H1 (cell line): ENCODE results near the gene POLR2H. TPM values are rescaled to one million over a fixed set of nuclear protein-coding genes. Genes with fewer than 3 reads are reported as not detected.

Source experiments
- CTCF ChIA-PET: fragments of 300-600 bp; sonication (Branson Sonifier 250); formaldehyde crosslinking; loops from one replicate; lab custom pipeline; 2021; ENCODE audit not compliant: partially characterized antibody; lab: Charles Lee
- POLR2A ChIA-PET: fragments of 300-600 bp; sonication (Branson Sonifier 250); formaldehyde crosslinking; loops from one replicate; lab custom pipeline; 2021; ENCODE audit warnings: inconsistent platforms; ENCODE audit not compliant: partially characterized antibody; lab: Charles Lee
- DNase-seq, 2 experiments: peaks; one replicate each; pipeline versions ENCODE4 v3.0.0 to v3.0.0-alpha.2; 2010 to 2022; ENCODE audit warnings: low spot score in 2 of 2, low read depth in 1 of 2, mixed read lengths in 1 of 2
- FAIRE-seq: peaks from 2 replicates; lab custom pipeline; 2011; peaks lifted over from hg19 to GRCh38; lab: Jason Lieb, UNC
- H2AFZ ChIP-seq: 2 replicates; pipeline ENCODE4 v1.8.1; 2012; ENCODE audit warnings: low read length, inconsistent platforms
- H2AK5ac ChIP-seq: 2 replicates; pipeline ENCODE4 v1.6.1; 2013; ENCODE audit warnings: low read depth, low read length
- H2BK120ac ChIP-seq: replicated peaks from 2 replicates; pipeline ENCODE3; 2013; ENCODE audit warnings: low read depth, low read length, inconsistent platforms
- H2BK12ac ChIP-seq: 2 replicates; pipeline ENCODE4 v1.6.1; 2013; ENCODE audit warnings: low read depth, low read length
- H2BK15ac ChIP-seq: 2 replicates; pipeline ENCODE4 v1.6.1; 2013; ENCODE audit warnings: low read length
- H2BK20ac ChIP-seq: 2 replicates; pipeline ENCODE4 v1.6.1; 2013; ENCODE audit warnings: low read length
- H2BK5ac ChIP-seq: 2 replicates; pipeline ENCODE4 v1.6.1; 2013; ENCODE audit warnings: low read depth, low read length
- H3K14ac ChIP-seq: 2 replicates; pipeline ENCODE4 v1.6.1; 2013; ENCODE audit warnings: inconsistent platforms; ENCODE audit not compliant: insufficient read length
- H3K18ac ChIP-seq: 2 replicates; pipeline ENCODE4 v1.6.1; 2013; ENCODE audit warnings: low read length; ENCODE audit errors: extremely low read depth
- H3K23ac ChIP-seq: 2 replicates; pipeline ENCODE4 v1.6.1; 2013; ENCODE audit warnings: inconsistent platforms; ENCODE audit not compliant: insufficient read length
- H3K23me2 ChIP-seq: 2 replicates; pipeline ENCODE4 v1.6.1; 2013; ENCODE audit warnings: low read depth, low read length
- H3K27ac ChIP-seq: 2 replicates; pipeline ENCODE4 v1.6.1; 2011; ENCODE audit warnings: low read depth, low read length, inconsistent platforms
- H3K27me3 ChIP-seq, 4 experiments: replicated peaks in 1 of 4; 1 replicate in 1 of 4; 2 replicates in 3 of 4; pipeline versions ENCODE4 v1.6.1 to v1.8.1; 2011 to 2013; ENCODE audit warnings: low read length in 3 of 4, mild to moderate bottlenecking in 3 of 4, inconsistent platforms in 2 of 4, mixed read lengths in 2 of 4, moderate library complexity in 1 of 4; ENCODE audit not compliant: control insufficient read depth in 3 of 4, insufficient read depth in 3 of 4; ENCODE audit errors: extremely low read depth in 1 of 4
- H3K36me3 ChIP-seq, 4 experiments: 2 replicates each; pipeline versions ENCODE4 v1.6.1 to v1.8.1; 2011 to 2013; ENCODE audit warnings: mild to moderate bottlenecking in 4 of 4, low read length in 3 of 4, moderate library complexity in 2 of 4, control low read depth in 1 of 4, inconsistent platforms in 1 of 4; ENCODE audit not compliant: insufficient read depth in 4 of 4, control insufficient read depth in 2 of 4
- H3K4ac ChIP-seq: replicated peaks from 2 replicates; pipeline ENCODE3; 2013; ENCODE audit warnings: low read length, low read depth, mixed read lengths, inconsistent platforms; ENCODE audit not compliant: insufficient read length
- H3K4me1 ChIP-seq, 4 experiments: replicated peaks in 1 of 4; 1 replicate in 1 of 4; 2 replicates in 3 of 4; pipeline versions ENCODE4 v1.6.1 to v1.8.1; 2011 to 2013; ENCODE audit warnings: low read length in 3 of 4, inconsistent platforms in 2 of 4, mixed read lengths in 1 of 4; ENCODE audit not compliant: insufficient read depth in 4 of 4, control insufficient read depth in 3 of 4
- H3K4me2 ChIP-seq, 2 experiments: 2 replicates each; pipeline versions ENCODE4 v1.6.1 to v1.8.1; 2011 to 2013; ENCODE audit warnings: low read depth in 2 of 2, low read length in 2 of 2, control low read depth in 1 of 2, inconsistent platforms in 1 of 2, mild to moderate bottlenecking in 1 of 2; ENCODE audit not compliant: insufficient read depth in 1 of 2
- H3K4me3 ChIP-seq, 4 experiments: fragments of 200-600, 300-600 bp in 1 of 4; sonication (generic), shearing (Covaris generic), sonication (Bioruptor Twin) in 1 of 4; 2 replicates each; pipeline versions ENCODE4 v1.5.1 to v1.8.1; 2011 to 2016; ENCODE audit warnings: low read length in 4 of 4, low read depth in 3 of 4, control low read depth in 2 of 4, inconsistent platforms in 2 of 4, mild to moderate bottlenecking in 2 of 4, mixed read lengths in 1 of 4, moderate library complexity in 1 of 4; ENCODE audit not compliant: insufficient read depth in 2 of 4; ENCODE audit errors: extremely low read depth in 1 of 4
- H3K56ac ChIP-seq: replicated peaks from 2 replicates; pipeline ENCODE3; 2013; ENCODE audit warnings: low read depth, mild to moderate bottlenecking, mixed read lengths, low read length, inconsistent platforms; ENCODE audit not compliant: insufficient read length
- H3K79me1 ChIP-seq: 2 replicates; pipeline ENCODE4 v1.6.1; 2013; ENCODE audit warnings: low read depth, low read length, control low read depth
- H3K79me2 ChIP-seq, 2 experiments: 2 replicates each; pipeline versions ENCODE4 v1.6.1 to v1.8.1; 2012 to 2013; ENCODE audit warnings: low read length in 2 of 2, mild to moderate bottlenecking in 2 of 2, inconsistent platforms in 1 of 2; ENCODE audit not compliant: insufficient read depth in 2 of 2, control insufficient read depth in 1 of 2
- H3K9ac ChIP-seq, 4 experiments: replicated peaks in 1 of 4; 1 replicate in 1 of 4; 2 replicates in 3 of 4; pipeline versions ENCODE4 v1.6.1 to v1.8.1; 2011 to 2013; ENCODE audit warnings: low read depth in 3 of 4, low read length in 3 of 4, control low read depth in 2 of 4, mild to moderate bottlenecking in 2 of 4, moderate library complexity in 2 of 4, inconsistent platforms in 1 of 4; ENCODE audit errors: extremely low read depth in 1 of 4
- H3K9me3 ChIP-seq, 2 experiments: 2 replicates each; pipeline versions ENCODE4 v1.6.1 to v1.8.1; 2012 to 2013; ENCODE audit warnings: mild to moderate bottlenecking in 2 of 2, moderate library complexity in 2 of 2, control low read depth in 1 of 2, inconsistent platforms in 1 of 2, low read depth in 1 of 2, low read length in 1 of 2, mixed read lengths in 1 of 2; ENCODE audit not compliant: insufficient read depth in 2 of 2
- H4K20me1 ChIP-seq, 2 experiments: replicated peaks in 1 of 2; 2 replicates each; pipeline versions ENCODE3 to v1.8.1; 2011 to 2013; ENCODE audit warnings: inconsistent platforms in 2 of 2, low read length in 2 of 2, mild to moderate bottlenecking in 1 of 2; ENCODE audit not compliant: insufficient read depth in 2 of 2, control insufficient read depth in 1 of 2
- H4K5ac ChIP-seq: 2 replicates; pipeline ENCODE4 v1.6.1; 2013; ENCODE audit warnings: low read length, low read depth, mixed read lengths, inconsistent platforms; ENCODE audit not compliant: insufficient read length
- H4K8ac ChIP-seq: 2 replicates; pipeline ENCODE4 v1.8.0; 2013; ENCODE audit warnings: mild to moderate bottlenecking, moderate library complexity, low read length, inconsistent platforms; ENCODE audit not compliant: insufficient read depth; ENCODE audit errors: extremely low read depth
- H4K91ac ChIP-seq: replicated peaks from 2 replicates; pipeline ENCODE3; 2013; ENCODE audit warnings: low read length, mixed read lengths, inconsistent platforms; ENCODE audit not compliant: insufficient read length
- CTBP2 ChIP-seq: IDR thresholded peaks from 2 replicates; pipeline ENCODE4 v1.7.0; 2011; ENCODE audit warnings: borderline replicate concordance, mild to moderate bottlenecking, moderate library complexity, mixed read lengths, low read length; ENCODE audit not compliant: insufficient read depth, insufficient read length
- HDAC6 ChIP-seq: IDR thresholded peaks from one replicate; pipeline ENCODE4 v1.7.1; 2012; ENCODE audit warnings: low read depth, mild to moderate bottlenecking, inconsistent platforms, low read length, moderate library complexity
- NANOG ChIP-seq: IDR thresholded peaks from 2 replicates; pipeline ENCODE4 v1.6.1; 2011; ENCODE audit warnings: low read length, low read depth, mild to moderate bottlenecking, inconsistent platforms; ENCODE audit not compliant: insufficient read depth, poor library complexity, severe bottlenecking
- POLR2A ChIP-seq, 2 experiments: IDR thresholded peaks; 1 replicate in 1 of 2; 2 replicates in 1 of 2; pipeline ENCODE4 v1.6.1; 2011; ENCODE audit warnings: low read depth in 2 of 2, low read length in 2 of 2, mild to moderate bottlenecking in 2 of 2; ENCODE audit errors: control extremely low read depth in 1 of 2
- POLR2AphosphoS5 ChIP-seq: IDR thresholded peaks from 2 replicates; pipeline ENCODE4 v1.6.1; 2011; ENCODE audit warnings: low read depth, low read length
- SAP30 ChIP-seq: fragments of 300-600 bp; sonication (generic); IDR thresholded peaks from 2 replicates; pipeline ENCODE4 v1.7.1; 2012; ENCODE audit warnings: low read length, moderate library complexity, mild to moderate bottlenecking, inconsistent platforms; ENCODE audit not compliant: insufficient read depth, insufficient replicate concordance
- SIRT6 ChIP-seq: IDR thresholded peaks from one replicate; pipeline ENCODE4 v1.7.1; 2012; ENCODE audit warnings: low read length, inconsistent platforms
- SP1 ChIP-seq: IDR thresholded peaks from 2 replicates; pipeline ENCODE4 v1.6.1; 2011; ENCODE audit warnings: low read depth, low read length
- TAF1 ChIP-seq: IDR thresholded peaks from 2 replicates; pipeline ENCODE4 v1.6.1; 2011; ENCODE audit warnings: mild to moderate bottlenecking, low read depth, low read length
- TBP ChIP-seq: IDR thresholded peaks from 2 replicates; pipeline ENCODE4 v1.6.1; 2011; ENCODE audit warnings: low read depth, low read length, improper control_type of control experiment
- YY1 ChIP-seq: IDR thresholded peaks from 2 replicates; pipeline ENCODE4 v1.6.1; 2011; ENCODE audit warnings: low read depth, mild to moderate bottlenecking, low read length
- whole genome bisulfite sequencing, 2 experiments: shearing (Covaris generic) in 1 of 2; methylation state at CpG; one replicate each; pipeline versions ENCODE4 v1.1.6 to v1.1.7; 2013 to 2015; ENCODE audit warnings: low lambda C conversion rate in 2 of 2, mixed read lengths in 2 of 2, inconsistent platforms in 1 of 2, low coverage in 1 of 2, missing lambda C conversion rate in 1 of 2; ENCODE audit not compliant: insufficient replicate concordance in 2 of 2, insufficient coverage in 1 of 2, insufficient read length in 1 of 2; ENCODE audit errors: extremely low coverage in 1 of 2, missing lambda C conversion rate in 1 of 2; 5-methylcytosine and 5-hydroxymethylcytosine counted together
- polyA plus RNA-seq, 7 experiments: library from polyadenylated mRNA; depleted of rRNA in 3 of 7; stranded (reverse) in 5 of 7; unstranded in 2 of 7; fragments of >200 nt in 5 of 7; fragments of 200-250 nt in 2 of 7; gene quantifications; 1 replicate in 5 of 7; 2 replicates in 1 of 7; 4 replicates in 1 of 7; pipeline versions ENCODE4 v1.2.1 to v1.2.3, GENCODE V29; 2011 to 2013; ENCODE audit warnings: missing spikeins in 2 of 7, mixed read lengths in 2 of 7
- total RNA-seq: library from RNA; stranded (reverse); fragmentation: NEBNext Ultra II Directional; extraction: Animal tissue kit (Norgen Biotek cat#: 25700); gene quantifications from 2 replicates; pipeline ENCODE4 v1.2.1, GENCODE V29; 2021
- TF ChIP-seq, protein P1 (sequence below), 3 experiments: IDR thresholded peaks; 1 replicate in 2 of 3; 2 replicates in 1 of 3; pipeline versions ENCODE4 v1.5.1 to v1.6.1; 2011; ENCODE audit warnings: low read length in 3 of 3, mild to moderate bottlenecking in 3 of 3, inconsistent platforms in 2 of 3, low read depth in 1 of 3, moderate library complexity in 1 of 3; ENCODE audit not compliant: insufficient read depth in 1 of 3; ENCODE audit errors: control extremely low read depth in 1 of 3

The POLR2H gene
- total and polyA plus RNA-seq, 2 of the 8 experiments (the other 6 are each of a cell fraction or from before 2014, with no cell fraction given): 113 to 335 TPM

DNA sequence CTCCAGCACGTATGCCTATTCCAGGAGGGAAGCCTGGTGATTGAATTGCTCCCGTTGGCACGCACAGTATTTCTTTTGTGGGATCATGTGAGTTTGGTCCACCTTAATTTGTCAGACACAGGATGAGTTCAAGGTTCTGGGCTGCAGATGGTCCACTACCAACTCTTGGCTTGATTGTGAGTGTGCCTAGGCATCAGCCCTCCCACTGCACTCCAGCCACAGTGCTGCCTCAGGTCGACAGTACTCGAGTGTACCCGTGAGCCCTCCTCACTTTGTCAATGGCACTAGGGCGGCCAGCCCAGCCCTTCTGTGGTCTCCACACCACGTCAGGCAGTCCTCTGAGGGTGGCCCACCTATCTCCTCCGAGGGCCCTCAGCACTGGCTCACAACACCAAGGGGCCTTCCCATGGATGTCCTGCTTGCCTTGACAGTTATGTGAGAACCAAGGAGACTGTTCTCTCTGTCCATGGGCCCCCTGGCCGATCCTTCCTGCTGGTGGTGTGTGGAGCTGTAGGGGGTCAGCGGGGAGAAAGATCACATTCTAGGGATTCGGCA lies 48.5 kb downstream of the POLR2H start:
- H3K23ac ChIP-seq: no peak overlapping the region
- no peak for DNase-seq
- H3K79me1 ChIP-seq: no peaks in the 10 kb centered on the region
- H4K91ac ChIP-seq: no peak overlapping the region
- no peak overlapping the region for H2BK20ac ChIP-seq
- CTCF ChIA-PET: interaction anchor here (1.1 to 1.8 kb wide), 3 partner anchors 8 to 38 kb away, joined by 3 to 10 read pairs (median 5); no protein-coding TSS in a partner anchor
- H4K5ac ChIP-seq: no peak overlapping the region
- H2BK15ac ChIP-seq: no peak overlapping the region
- POLR2A ChIA-PET: no interaction called here
- peaks cover 7% of the 10 kb centered on the region; the same call in 1 of the 2 replicates for H3K23me2 ChIP-seq
- peaks cover 0 to 2% of the 10 kb centered on the region in 2 experiments for H4K20me1 ChIP-seq
- H2BK5ac ChIP-seq: no peak overlapping the region
- H3K4me1 ChIP-seq: peaks cover 0 to 4% (median 3%) of the 10 kb centered on the region in 4 experiments; a peak in 2 of 7 replicates
- no peak overlapping the region for H3K56ac ChIP-seq
- no peak overlapping the region for H2AFZ ChIP-seq
- 84% methylated on average over 12 of the region's 12 CpGs; no CpG with 5 or more reads in 1 of the 2 experiments for WGBS, 2 experiments
- H3K9me3 ChIP-seq: no peaks in the 10 kb centered on the region
- no peak overlapping the region for H3K27ac ChIP-seq
- H3K4ac ChIP-seq: no peak overlapping the region
- H3K4me2 ChIP-seq: no peak overlapping the region
- no peak overlapping the region for H3K14ac ChIP-seq
- H3K36me3 ChIP-seq: no peaks in the 10 kb centered on the region
- no peaks in the 10 kb centered on the region for H3K27me3 ChIP-seq
- H3K79me2 ChIP-seq: no peaks in the 10 kb centered on the region
- H2BK12ac ChIP-seq: no peak overlapping the region
- no peak overlapping the region; the same call in 1 of the 2 replicates for H4K8ac ChIP-seq
- H3K9ac ChIP-seq: no peak overlapping the region
- no peak overlapping the region for H3K18ac ChIP-seq
- no peak overlapping the region for H2AK5ac ChIP-seq
- FAIRE-seq: no peak
- no peak overlapping the region for H2BK120ac ChIP-seq
- no peak overlapping the region for H3K4me3 ChIP-seq
- TF ChIP-seq, protein P1, sequence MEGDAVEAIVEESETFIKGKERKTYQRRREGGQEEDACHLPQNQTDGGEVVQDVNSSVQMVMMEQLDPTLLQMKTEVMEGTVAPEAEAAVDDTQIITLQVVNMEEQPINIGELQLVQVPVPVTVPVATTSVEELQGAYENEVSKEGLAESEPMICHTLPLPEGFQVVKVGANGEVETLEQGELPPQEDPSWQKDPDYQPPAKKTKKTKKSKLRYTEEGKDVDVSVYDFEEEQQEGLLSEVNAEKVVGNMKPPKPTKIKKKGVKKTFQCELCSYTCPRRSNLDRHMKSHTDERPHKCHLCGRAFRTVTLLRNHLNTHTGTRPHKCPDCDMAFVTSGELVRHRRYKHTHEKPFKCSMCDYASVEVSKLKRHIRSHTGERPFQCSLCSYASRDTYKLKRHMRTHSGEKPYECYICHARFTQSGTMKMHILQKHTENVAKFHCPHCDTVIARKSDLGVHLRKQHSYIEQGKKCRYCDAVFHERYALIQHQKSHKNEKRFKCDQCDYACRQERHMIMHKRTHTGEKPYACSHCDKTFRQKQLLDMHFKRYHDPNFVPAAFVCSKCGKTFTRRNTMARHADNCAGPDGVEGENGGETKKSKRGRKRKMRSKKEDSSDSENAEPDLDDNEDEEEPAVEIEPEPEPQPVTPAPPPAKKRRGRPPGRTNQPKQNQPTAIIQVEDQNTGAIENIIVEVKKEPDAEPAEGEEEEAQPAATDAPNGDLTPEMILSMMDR (IDR thresholded peaks at IDR 0.05; ENCODE audit: control extremely low read depth in 1 of 3, insufficient read depth in 1 of 3, low read depth in 1 of 3, low read length in 3 of 3): no peak
- TF ChIP-seq SAP30 (no peak), SIRT6 (no peak), CTBP2 (no peak), NANOG (no peak), TAF1 (no peak), SP1 (no peak), HDAC6 (no peak), POLR2AphosphoS5 (no peak), TBP (no peak), YY1 (no peak), POLR2A (IDR thresholded peaks at IDR 0.05; ENCODE audit: control extremely low read depth in 1 of 2, low read depth in 2 of 2, low read length in 2 of 2) (no peak)
